ENCODE measurements around the gene SBDS. TPM values are rescaled to one million over a fixed set of nuclear protein-coding genes. Genes with fewer than 3 reads are reported as not detected.
A peak's percentile ranks its signal among the peaks of the same experiment; 100 is the strongest.
"Not testable (repeated sequence)": the region's sequence is repeated elsewhere in the genome, so short reads cannot be mapped to it uniquely, and the experiment has no call there.

The SBDS gene
- total RNA-seq (2014; rRNA removed; shearing (Covaris generic); ENCODE audit: low replicate concordance), result 15.0 and 17.5 TPM in 2 replicates

GRCh38 chr7:66995050-66995776 lies at the start of gene SBDS:
SBDS (minus strand) TSS chr7:66995586; CDS start chr7:66995417, 169 bp downstream.
- Histone ChIP-seq H3K4me2 (ENCODE audit: low read depth, low read length, poor library complexity, severe bottlenecking) (peak within 1 kb of the TSS; percentile 87), H3K4me1 (ENCODE audit: low read length) (peaks cover 18% of the 10 kb centered on the region), H3K36me3 (ENCODE audit: insufficient read depth, low read length) (peaks cover 14% of the 10 kb centered on the region), H3K27ac (ENCODE audit: low read length) (peak within 1 kb of the TSS; percentile 47), H3K4me3 (ENCODE audit: low read length) (peak within 1 kb of the TSS; percentile 83), H3K9ac (ENCODE audit: low read length) (peak within 1 kb of the TSS; percentile 79), H3K79me2 (ENCODE audit: low read length) (peaks cover 40% of the 10 kb centered on the region)
- H3K27me3 ChIP-seq (ENCODE audit: low read length); H3K9me2 ChIP-seq (replicated peaks; ENCODE audit: insufficient read depth, low read length); H3K9me3 ChIP-seq (ENCODE audit: low read length); H2AFZ ChIP-seq (ENCODE audit: low read length); H4K20me1 ChIP-seq (ENCODE audit: insufficient read depth, low read depth, low read length): not testable (repeated sequence)
- peak; percentile 99 for DNase-seq

GRCh38 chr7:67043559-67043930 lies 48.2 kb upstream of the SBDS start:
- not testable (repeated sequence) for H4K20me1 ChIP-seq (ENCODE audit: insufficient read depth, low read depth, low read length); H3K27me3 ChIP-seq (ENCODE audit: low read length); H3K4me1 ChIP-seq (ENCODE audit: low read length); H3K4me2 ChIP-seq (ENCODE audit: low read depth, low read length, poor library complexity, severe bottlenecking); H3K9ac ChIP-seq (ENCODE audit: low read length); H3K9me3 ChIP-seq (ENCODE audit: low read length); H3K36me3 ChIP-seq (ENCODE audit: insufficient read depth, low read length); H3K4me3 ChIP-seq (ENCODE audit: low read length); DNase-seq; H3K27ac ChIP-seq (ENCODE audit: low read length); H2AFZ ChIP-seq (ENCODE audit: low read length); H3K79me2 ChIP-seq (ENCODE audit: low read length); H3K9me2 ChIP-seq (replicated peaks; ENCODE audit: insufficient read depth, low read length)

DNA sequence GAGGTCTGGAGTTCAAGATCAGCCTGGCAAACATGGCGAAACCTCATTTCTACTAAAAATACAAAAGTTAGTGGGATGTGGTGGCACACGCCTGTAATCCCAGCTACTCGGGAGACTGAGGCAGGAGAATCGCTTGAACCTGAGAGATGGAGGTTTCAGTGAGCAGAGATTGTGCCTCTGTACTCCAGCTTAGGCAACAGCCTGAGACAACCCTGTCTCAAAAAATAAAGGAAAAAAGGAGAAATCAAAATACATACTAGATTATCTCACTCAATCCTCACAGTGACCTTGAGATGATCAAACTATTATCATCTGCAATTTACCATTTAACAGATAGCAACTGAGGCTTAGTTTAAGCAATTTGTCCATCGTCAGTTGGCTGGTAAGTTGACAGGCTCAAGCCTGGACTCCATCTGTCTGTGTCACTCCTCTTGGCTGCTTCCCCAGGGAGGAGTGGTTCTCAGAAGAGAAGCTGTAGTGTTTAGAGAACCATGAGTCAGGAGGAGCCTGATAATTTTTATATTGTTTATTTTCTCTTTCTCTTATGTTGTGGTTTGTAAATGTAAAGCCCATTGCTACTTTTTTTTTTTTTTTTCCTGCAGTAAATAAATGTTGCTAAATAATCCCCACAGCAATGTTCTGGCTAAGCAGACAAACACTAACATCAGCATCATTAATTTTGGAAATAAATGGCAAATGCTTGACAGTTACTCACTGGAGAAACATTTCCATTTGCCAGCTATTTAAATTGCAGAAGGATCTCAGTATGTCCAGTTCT lies 47.6 kb upstream of the SBDS start:
- not testable (repeated sequence) for H2AFZ ChIP-seq (ENCODE audit: low read length); H4K20me1 ChIP-seq (ENCODE audit: insufficient read depth, low read depth, low read length); DNase-seq; H3K36me3 ChIP-seq (ENCODE audit: insufficient read depth, low read length); H3K9me2 ChIP-seq (replicated peaks; ENCODE audit: insufficient read depth, low read length); H3K9ac ChIP-seq (ENCODE audit: low read length); H3K4me2 ChIP-seq (ENCODE audit: low read depth, low read length, poor library complexity, severe bottlenecking); H3K9me3 ChIP-seq (ENCODE audit: low read length); H3K79me2 ChIP-seq (ENCODE audit: low read length); H3K4me3 ChIP-seq (ENCODE audit: low read length); H3K27ac ChIP-seq (ENCODE audit: low read length); H3K27me3 ChIP-seq (ENCODE audit: low read length); H3K4me1 ChIP-seq (ENCODE audit: low read length)

DNA sequence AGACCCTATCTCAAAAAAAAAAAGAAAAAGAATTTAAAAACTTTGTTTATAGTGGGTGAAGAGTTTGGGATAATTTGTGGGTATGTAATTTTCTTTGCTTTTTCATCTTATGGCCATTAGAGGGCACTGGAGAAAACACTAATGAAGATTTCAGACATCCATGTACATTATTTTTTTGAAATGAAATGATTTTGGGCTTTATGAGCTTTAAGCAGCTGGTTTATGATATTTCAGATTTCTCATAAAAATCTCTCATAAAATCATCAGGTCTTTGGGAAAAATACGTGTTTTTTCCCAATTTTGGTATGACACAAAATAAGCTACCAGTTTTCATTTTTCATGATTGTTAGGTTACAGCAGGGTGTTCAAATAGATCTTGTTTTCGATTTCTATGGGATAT lies 45.4 kb upstream of the SBDS start:
- H4K20me1 ChIP-seq (ENCODE audit: insufficient read depth, low read depth, low read length); H3K27me3 ChIP-seq (ENCODE audit: low read length); H3K9ac ChIP-seq (ENCODE audit: low read length); H3K4me3 ChIP-seq (ENCODE audit: low read length); H2AFZ ChIP-seq (ENCODE audit: low read length); H3K79me2 ChIP-seq (ENCODE audit: low read length); H3K27ac ChIP-seq (ENCODE audit: low read length); DNase-seq; H3K9me3 ChIP-seq (ENCODE audit: low read length); H3K36me3 ChIP-seq (ENCODE audit: insufficient read depth, low read length); H3K4me2 ChIP-seq (ENCODE audit: low read depth, low read length, poor library complexity, severe bottlenecking); H3K9me2 ChIP-seq (replicated peaks; ENCODE audit: insufficient read depth, low read length); H3K4me1 ChIP-seq (ENCODE audit: low read length): not testable (repeated sequence)

- H3K36me3 ChIP-seq (ENCODE audit: insufficient read depth, low read length); H3K9ac ChIP-seq (ENCODE audit: low read length); H4K20me1 ChIP-seq (ENCODE audit: insufficient read depth, low read depth, low read length); H3K27me3 ChIP-seq (ENCODE audit: low read length); H3K4me1 ChIP-seq (ENCODE audit: low read length); H3K79me2 ChIP-seq (ENCODE audit: low read length); H3K9me3 ChIP-seq (ENCODE audit: low read length); H3K9me2 ChIP-seq (replicated peaks; ENCODE audit: insufficient read depth, low read length); H3K4me2 ChIP-seq (ENCODE audit: low read depth, low read length, poor library complexity, severe bottlenecking); H3K4me3 ChIP-seq (ENCODE audit: low read length); H3K27ac ChIP-seq (ENCODE audit: low read length); DNase-seq; H2AFZ ChIP-seq (ENCODE audit: low read length): not testable (repeated sequence)
Observed at GRCh38 chr7:67036432-67037395, 41.3 kb upstream of the SBDS start.

DNA sequence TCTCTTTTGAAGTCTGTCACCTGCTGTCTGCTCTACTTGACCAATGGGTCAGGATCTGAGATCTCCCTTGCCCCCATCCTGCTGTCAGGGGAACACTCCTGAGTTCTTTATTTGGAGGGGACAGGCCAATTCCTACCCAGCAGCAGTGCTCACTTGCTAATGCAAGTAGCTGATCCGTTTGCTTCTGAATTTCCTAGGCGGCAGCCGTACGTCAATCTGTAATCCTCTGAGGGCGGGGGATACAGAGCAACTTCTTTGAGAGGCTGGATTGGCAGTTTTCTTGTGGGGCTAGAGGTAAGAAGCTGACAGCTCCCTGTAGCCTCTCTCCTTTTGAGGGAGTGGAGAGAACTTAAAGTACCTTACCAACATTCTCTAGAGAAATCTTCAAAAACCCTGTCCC lies 37.9 kb upstream of the SBDS start:
- no peak for DNase-seq
- H3K79me2 ChIP-seq (ENCODE audit: low read length), result no peaks in the 10 kb centered on the region
- H2AFZ ChIP-seq (ENCODE audit: low read length), result no peak overlapping the region
- H3K9me3 ChIP-seq (ENCODE audit: low read length), result no peaks in the 10 kb centered on the region
- peaks cover 6% of the 10 kb centered on the region for H3K36me3 ChIP-seq (ENCODE audit: insufficient read depth, low read length)
- H3K27ac ChIP-seq (ENCODE audit: low read length), result no peak overlapping the region
- H3K9me2 ChIP-seq (replicated peaks; ENCODE audit: insufficient read depth, low read length), result no peaks in the 10 kb centered on the region
- H4K20me1 ChIP-seq (ENCODE audit: insufficient read depth, low read depth, low read length), result no peaks in the 10 kb centered on the region
- no peaks in the 10 kb centered on the region for H3K27me3 ChIP-seq (ENCODE audit: low read length)
- H3K4me3 ChIP-seq (ENCODE audit: low read length), result no peak overlapping the region
- no peak overlapping the region for H3K9ac ChIP-seq (ENCODE audit: low read length)
- H3K4me1 ChIP-seq (ENCODE audit: low read length), result no peaks in the 10 kb centered on the region
- no peak overlapping the region for H3K4me2 ChIP-seq (ENCODE audit: low read depth, low read length, poor library complexity, severe bottlenecking)

DNA sequence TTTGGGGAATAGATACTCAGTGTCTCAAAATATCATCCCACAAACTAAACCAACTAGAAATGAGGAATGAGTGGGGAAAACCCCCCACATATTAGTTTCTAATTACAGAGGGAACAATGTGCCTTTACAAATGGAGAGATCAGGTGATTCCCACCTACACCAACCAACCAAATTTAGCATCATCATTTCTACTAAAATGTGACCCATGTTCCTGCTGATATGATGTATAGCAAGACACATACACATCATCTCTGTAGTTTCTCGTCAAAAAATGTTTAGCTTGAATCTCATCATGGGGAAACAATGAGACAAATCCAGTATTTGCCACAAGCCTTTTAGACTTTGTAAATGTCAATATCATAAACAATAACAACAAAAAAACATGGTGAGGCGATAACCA lies 36.3 kb upstream of the SBDS start:
- H3K36me3 ChIP-seq (ENCODE audit: insufficient read depth, low read length); DNase-seq; H3K9me3 ChIP-seq (ENCODE audit: low read length); H3K27ac ChIP-seq (ENCODE audit: low read length); H3K4me3 ChIP-seq (ENCODE audit: low read length); H3K4me2 ChIP-seq (ENCODE audit: low read depth, low read length, poor library complexity, severe bottlenecking); H3K9ac ChIP-seq (ENCODE audit: low read length); H3K9me2 ChIP-seq (replicated peaks; ENCODE audit: insufficient read depth, low read length); H4K20me1 ChIP-seq (ENCODE audit: insufficient read depth, low read depth, low read length); H3K79me2 ChIP-seq (ENCODE audit: low read length); H3K4me1 ChIP-seq (ENCODE audit: low read length); H3K27me3 ChIP-seq (ENCODE audit: low read length); H2AFZ ChIP-seq (ENCODE audit: low read length): not testable (repeated sequence)

DNA sequence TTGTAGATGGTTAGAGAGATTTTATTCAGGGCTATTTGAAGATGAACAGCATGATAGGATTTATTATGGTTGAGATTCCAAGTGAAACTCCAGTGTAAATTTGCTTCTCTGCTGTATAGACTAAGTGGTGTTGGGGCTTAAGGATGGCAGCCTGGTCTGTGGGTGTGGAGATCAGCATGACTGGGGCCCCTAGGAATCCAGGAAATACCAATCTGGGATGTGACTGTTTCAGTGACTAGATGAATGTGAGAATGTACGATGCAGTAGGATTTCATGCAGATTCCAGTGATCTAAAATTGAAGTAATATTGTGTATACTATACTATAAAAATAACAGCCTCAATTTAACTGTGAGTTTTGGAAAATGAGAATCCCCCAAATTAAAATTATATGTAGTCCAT lies 30.1 kb upstream of the SBDS start:
- not testable (repeated sequence) for H3K79me2 ChIP-seq (ENCODE audit: low read length); H2AFZ ChIP-seq (ENCODE audit: low read length); H4K20me1 ChIP-seq (ENCODE audit: insufficient read depth, low read depth, low read length); DNase-seq; H3K9ac ChIP-seq (ENCODE audit: low read length); H3K27ac ChIP-seq (ENCODE audit: low read length); H3K9me2 ChIP-seq (replicated peaks; ENCODE audit: insufficient read depth, low read length); H3K9me3 ChIP-seq (ENCODE audit: low read length); H3K4me2 ChIP-seq (ENCODE audit: low read depth, low read length, poor library complexity, severe bottlenecking); H3K4me3 ChIP-seq (ENCODE audit: low read length); H3K4me1 ChIP-seq (ENCODE audit: low read length); H3K27me3 ChIP-seq (ENCODE audit: low read length)
- peaks cover 13% of the 10 kb centered on the region for H3K36me3 ChIP-seq (ENCODE audit: insufficient read depth, low read length)

Data from Karpas-422 (cell line).